ENCODE results near the gene BICRA.

DNA sequence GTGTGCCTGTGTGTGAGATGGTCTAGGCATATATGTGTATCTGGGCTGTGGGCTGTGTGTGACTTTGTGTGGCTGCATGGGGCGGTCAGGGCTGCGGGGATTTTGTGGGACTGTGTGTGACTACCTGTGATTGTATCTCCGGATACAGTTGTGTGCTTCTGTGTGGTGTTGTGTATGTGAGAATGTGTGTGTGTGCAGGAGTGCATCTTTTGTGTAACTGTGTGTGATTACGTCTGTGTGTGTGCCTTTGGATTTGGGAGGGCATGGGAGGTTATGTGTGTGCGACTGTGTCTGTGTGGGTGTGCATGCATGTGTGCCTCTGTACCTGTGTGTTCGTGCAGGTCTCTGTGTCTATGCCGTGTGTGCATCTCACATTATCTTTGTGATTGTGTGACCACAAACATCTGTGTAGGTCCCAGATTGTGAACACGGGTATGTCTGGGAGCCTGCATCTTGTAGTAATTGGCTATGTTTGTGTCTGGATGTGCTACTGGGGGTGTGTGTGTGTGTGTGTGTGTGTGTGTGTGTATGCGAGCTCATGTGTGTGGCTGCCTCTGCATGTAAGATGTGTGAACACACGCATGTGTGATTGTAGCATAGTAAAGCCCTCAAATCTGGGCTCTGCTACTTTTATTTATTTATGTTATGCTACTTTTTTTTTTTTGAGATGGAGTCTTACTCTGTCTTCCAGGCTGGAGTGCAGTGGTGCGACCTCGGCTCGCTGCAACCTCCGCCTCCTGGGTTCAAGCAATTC is 111.9 kb downstream of the BICRA start:
- TF ChIP-seq, protein P1, sequence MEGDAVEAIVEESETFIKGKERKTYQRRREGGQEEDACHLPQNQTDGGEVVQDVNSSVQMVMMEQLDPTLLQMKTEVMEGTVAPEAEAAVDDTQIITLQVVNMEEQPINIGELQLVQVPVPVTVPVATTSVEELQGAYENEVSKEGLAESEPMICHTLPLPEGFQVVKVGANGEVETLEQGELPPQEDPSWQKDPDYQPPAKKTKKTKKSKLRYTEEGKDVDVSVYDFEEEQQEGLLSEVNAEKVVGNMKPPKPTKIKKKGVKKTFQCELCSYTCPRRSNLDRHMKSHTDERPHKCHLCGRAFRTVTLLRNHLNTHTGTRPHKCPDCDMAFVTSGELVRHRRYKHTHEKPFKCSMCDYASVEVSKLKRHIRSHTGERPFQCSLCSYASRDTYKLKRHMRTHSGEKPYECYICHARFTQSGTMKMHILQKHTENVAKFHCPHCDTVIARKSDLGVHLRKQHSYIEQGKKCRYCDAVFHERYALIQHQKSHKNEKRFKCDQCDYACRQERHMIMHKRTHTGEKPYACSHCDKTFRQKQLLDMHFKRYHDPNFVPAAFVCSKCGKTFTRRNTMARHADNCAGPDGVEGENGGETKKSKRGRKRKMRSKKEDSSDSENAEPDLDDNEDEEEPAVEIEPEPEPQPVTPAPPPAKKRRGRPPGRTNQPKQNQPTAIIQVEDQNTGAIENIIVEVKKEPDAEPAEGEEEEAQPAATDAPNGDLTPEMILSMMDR (IDR thresholded peaks at IDR 0.05), result no peak
- no peak for TF ChIP-seq POLR2AphosphoS5 (IDR thresholded peaks at IDR 0.05)
